ENCODE measurements around the gene ISG15.
A peak's percentile ranks its signal among the peaks of the same experiment; 100 is the strongest.

The ISG15 gene

DNA sequence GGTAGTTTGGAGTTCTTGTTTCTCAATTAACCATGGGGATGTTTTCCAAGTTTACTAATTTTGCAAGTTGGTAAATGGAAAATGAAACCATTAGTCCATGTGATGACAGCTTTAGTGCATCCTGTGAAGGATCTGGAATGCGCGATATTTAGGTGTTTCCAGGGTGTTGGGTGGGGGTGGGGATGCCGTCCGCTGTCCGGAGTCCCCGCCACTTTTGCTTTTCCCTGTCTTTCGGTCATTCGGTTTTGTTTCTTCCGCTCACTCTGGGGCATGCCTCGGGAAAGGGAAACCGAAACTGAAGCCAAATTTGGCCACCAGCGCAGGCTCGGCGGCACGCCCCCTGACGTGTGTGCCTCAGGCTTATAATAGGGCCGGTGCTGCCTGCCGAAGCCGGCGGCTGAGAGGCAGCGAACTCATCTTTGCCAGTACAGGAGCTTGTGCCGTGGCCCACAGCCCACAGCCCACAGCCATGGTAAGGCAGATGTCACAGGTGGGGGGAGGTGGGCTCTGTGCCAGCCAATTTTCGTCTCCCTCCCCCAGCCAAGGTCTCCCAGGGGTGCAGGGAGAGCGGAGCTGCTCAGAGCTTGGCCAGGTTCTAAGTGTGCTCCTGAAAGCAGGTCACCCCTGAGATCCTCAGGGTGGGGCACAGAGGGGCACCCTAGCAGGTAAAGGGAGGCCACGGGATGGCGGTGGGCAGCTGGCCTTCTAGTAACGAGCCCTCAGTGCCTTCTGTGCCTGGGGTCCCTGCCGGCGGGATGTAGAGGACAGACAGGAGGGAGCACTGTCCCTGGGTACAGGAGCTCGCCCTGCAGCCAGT lies at the start of gene ISG15:
Gene ISG15 (plus strand): TSS at position 393 of the 817 bp plus-strand sequence. CDS start 77 bp downstream, at position 470.
- DNase-seq (ENCODE audit: low read depth): no peak

DNA sequence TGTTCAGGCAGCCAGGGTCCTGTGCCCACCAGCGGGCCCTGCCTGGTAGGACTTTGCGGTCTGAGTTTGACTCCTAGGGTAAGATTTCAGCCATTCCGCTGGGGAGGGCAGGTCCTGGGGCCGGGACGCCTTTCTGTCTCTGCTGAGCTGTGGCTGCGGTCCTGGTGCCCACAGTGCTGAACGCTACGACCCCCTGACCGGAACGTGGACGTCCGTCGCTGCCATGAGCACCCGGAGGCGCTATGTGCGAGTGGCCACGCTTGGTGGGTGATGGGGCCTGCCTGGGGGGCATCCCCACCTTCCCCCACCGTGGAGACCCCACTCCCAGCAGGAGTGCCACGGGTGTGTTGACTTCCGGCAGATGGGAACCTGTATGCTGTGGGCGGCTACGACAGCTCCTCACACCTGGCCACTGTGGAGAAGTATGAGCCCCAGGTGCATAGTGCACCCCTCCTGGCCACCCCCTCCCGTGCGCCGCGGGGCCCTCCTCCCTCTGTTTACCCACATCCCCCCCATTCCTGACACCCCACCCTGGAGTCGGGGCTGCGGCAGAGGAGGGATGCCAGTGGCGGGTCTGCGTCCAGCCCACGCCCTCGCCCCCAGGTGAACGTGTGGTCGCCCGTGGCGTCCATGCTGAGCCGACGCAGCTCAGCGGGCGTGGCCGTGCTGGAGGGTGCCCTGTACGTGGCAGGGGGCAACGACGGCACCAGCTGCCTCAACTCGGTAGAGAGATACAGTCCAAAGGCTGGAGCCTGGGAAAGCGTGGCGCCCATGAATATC lies 49.4 kb upstream of the ISG15 start:
- DNase-seq (ENCODE audit: low read depth): no peak

- DNase-seq (ENCODE audit: low read depth): no peak
Measured at GRCh38 chr1:964691-965525, 48.4 kb upstream of the ISG15 start.

DNA sequence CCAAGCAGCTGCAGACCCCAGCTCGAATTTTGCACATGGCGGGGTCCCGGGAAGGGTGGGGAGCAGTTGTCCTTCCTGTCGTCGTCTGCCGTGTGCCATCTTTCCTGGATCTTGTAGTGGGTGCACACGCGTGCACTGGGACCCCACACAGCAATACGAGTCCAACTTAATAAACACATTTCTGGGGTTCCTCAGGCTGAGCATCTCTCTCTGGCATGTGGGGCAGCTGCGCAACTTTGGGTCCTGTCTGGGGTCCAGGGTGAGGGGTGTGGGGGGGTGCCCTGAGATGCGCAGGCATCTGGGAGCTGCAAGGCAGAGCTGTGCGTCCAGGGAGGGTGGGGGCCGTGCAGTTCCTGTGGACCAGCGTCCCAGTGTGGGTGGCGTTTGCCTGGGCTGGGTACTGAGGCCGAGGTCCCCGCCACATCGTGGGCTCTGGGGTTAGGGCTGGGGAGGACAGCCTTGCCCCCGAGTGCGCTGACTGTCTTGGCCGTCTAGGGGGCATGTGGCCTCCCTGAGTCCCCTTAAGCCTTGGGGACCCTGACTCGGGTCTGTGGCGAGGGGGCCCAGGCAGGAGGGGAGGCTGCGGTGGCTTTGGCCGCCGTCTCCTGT lies 47.7 kb upstream of the ISG15 start:
- no peak for DNase-seq (ENCODE audit: low read depth)

GRCh38 chr1:966135-966703 lies 47.1 kb upstream of the ISG15 start, which contains the start of gene PLEKHN1:
PLEKHN1 (plus strand) TSS chr1:966482; CDS start chr1:966532, 50 bp downstream.
- DNase-seq (ENCODE audit: low read depth): no peak

DNA sequence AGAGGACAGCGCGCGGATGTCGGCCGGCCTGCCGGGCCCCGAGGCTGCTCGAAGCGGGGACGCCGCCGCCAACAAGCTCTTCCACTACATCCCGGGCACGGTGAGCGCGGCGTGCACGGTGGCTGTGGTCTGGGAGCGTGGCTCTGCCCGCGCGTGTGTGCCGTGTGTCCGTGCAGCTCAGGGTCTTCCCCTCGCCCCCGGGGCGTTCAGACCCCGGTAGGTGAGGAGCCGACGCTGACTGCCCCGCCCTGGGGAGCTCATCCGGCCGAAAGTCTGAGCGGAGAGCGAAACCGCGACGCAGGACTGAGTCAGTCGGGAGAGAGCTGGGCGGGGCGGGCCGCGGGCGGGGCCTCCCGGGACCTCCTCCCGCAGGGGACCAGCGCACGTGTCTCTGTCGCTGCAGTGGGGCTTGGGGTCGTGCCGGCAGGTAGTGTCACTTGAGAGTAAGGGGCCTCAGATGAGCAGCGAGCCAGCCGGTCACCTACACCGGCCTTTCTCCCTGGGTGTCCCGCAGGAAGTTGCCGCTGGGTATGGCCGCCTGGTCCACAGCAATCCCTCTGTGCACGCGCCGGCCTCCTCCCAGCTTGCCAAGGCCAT lies 46.5 kb upstream of the ISG15 start:
- DNase-seq (ENCODE audit: low read depth): peak; percentile 41

- DNase-seq (ENCODE audit: low read depth): no peak
Measured at GRCh38 chr1:967466-968343, 45.6 kb upstream of the ISG15 start.

GRCh38 chr1:969260-969855 lies 43.9 kb upstream of the ISG15 start:
- DNase-seq (ENCODE audit: low read depth): no peak

DNA sequence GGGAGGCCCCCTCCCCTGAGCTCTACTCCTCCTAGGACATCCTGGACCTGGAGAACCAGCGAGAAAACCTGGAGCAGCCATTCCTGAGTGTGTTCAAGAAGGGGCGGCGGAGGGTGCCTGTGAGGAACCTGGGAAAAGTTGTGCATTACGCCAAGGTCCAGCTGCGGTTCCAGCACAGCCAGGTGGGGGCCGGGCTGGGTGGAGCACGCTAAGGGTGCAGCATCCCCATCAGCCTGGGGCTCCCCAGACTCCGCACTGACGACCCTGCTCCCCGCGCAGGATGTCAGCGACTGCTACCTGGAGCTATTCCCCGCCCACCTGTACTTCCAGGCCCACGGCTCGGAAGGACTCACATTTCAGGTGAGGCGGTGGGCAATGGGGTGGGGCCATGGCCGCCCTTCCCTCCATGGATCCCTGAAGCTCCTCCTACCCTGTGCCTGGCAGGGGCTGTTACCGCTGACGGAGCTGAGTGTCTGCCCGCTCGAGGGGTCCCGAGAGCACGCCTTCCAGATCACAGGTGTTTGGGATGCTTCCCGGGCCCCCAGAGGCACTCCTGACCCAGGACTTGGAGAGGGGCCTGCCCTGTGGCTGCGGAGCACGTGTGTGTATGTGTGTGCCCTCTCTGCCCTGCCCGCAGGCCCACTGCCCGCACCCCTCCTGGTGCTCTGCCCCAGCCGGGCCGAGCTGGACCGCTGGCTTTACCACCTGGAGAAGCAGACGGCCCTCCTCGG lies 42.9 kb upstream of the ISG15 start:
- no peak for DNase-seq (ENCODE audit: low read depth)

DNA sequence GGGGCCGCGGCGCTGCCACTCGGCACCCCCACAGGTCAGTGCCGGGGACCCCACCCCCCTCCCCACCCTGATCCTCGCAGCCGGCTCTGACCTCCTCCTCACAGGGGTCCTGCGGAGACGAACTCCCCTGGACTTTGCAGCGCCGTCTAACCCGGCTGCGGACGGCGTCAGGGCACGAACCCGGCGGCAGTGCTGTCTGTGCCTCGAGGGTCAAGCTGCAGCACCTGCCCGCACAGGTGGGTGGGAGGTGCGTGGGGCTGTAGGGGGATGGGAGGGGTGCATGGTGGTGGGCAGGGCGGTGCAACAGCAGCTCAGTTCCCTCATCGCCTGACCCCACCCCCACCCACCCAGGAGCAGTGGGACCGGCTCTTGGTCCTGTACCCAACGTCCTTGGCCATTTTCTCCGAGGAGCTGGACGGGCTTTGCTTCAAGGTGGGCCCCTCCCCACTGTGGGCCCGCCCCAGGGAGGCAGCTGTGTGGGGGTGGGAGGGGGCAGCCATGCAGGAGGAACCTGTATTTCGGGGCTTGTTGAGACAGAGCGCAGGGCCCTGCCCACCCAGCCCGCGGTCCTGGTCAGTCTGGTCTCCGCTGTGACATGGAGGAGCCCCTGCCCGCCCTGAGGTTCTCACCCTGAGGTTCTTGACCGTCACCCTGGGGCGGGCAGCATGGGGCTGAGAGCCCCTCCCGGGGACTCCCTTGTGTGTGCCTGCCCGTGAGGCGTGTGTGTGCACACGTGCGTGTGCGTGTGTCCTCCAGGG lies 42.1 kb upstream of the ISG15 start:
- DNase-seq (ENCODE audit: low read depth): no peak

DNA sequence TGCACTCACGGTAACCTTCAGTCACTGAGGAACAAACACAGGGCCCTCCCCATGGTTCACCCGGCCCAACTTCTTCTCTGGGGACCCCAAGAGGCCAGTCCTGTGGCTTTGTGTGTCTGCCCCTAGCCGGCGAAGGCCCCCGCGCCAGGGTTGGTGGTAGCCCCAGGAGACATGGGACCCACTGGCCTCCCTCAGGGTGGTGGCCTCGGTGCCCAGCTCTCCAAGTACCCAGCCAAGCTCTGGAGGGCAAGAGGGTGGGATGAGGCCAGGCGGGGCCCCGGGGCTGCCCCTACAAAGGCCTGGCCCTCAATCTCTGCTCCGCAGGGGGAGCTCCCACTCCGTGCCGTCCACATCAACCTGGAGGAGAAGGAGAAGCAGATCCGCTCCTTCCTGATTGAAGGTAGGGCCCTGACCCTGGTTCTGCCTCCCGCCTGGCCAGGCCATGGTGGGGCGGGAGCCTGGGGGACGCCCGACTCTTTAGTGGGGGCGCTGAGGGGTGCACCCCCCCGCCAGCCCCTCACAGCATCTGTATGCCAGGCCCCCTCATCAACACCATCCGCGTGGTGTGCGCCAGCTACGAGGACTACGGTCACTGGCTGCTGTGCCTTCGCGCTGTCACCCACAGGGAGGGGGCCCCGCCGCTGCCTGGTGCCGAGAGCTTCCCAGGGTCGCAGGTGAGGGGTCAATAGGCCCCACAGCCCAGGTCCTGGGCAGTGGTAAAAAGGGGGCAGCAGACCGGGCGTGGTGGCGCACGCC lies 41.4 kb upstream of the ISG15 start:
- no peak for DNase-seq (ENCODE audit: low read depth)

GRCh38 chr1:972726-973458 lies 40.4 kb upstream of the ISG15 start:
- no peak for DNase-seq (ENCODE audit: low read depth)

DNA sequence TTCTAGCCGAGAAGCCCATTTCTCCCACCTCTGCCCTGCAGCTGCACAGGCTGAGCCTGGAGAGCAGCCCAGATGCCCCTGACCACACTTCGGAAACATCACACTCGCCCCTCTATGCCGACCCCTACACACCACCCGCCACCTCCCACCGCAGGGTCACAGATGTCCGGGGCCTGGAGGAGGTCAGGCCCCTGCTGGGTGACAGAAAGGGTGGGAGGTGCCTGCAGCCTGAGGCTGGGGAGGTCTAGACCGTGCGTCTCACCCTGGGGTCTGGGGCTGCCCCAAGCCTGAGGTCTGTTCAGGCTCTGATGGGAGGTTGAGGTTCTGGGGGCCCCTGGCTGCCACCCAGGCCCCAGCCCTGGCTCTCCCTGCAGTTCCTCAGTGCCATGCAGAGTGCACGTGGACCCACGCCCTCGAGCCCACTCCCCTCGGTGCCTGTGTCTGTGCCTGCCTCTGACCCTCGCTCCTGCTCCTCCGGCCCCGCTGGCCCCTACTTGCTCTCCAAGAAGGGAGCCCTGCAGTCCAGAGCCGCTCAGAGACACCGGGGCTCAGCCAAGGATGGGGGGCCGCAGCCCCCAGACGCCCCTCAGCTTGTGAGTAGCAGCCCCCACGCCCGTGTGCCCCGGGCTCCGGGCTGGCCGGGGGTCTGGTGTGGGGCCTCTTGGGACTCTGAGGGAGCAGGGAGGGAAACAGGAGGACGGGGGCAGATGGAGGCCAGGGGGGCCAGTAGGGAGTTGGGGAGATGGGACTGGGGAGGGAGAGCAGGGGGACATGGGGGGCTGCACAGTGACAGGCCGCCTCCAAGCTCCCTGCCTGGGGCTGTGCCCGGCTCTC lies 39.6 kb upstream of the ISG15 start:
- DNase-seq (ENCODE audit: low read depth): no peak

- no peak for DNase-seq (ENCODE audit: low read depth)
Measured at GRCh38 chr1:974293-974640, 39.0 kb upstream of the ISG15 start.

DNA sequence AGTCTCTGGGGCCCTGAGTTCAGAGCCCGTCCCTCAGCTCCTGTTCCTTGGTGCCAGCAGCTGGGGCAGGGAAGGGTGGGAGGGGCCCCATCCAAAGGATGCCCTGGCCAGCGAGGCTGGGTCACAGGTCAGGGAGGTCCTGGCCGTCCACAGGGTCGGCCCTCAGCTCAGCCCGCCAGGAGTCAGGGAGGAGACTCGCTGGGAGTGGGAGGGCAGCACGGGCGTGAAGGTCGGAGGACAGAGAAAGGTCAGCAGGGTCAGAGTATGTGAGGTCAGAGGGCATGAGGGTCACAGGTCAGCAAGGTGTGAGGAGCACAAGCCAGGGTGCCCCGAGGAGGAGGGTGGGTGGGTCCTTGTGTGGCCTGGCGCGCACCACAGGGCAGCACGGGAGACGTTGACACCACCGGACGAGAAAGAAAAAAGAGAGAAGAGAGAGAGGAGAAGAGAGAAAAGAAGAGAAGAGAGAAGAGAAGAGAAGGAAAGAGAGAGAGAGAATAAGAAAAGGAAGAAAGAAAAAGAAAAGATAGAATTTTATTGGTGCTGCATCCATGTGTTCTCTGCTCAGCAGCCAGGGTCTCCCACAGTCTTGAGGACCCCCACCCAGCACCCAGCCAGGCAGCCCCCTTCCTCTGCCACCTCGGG lies 38.5 kb upstream of the ISG15 start:
- DNase-seq (ENCODE audit: low read depth): no peak

Data from CMK (cell line).